ENCODE results near the gene TGFBRAP1.

TGFBRAP1 gene

DNA sequence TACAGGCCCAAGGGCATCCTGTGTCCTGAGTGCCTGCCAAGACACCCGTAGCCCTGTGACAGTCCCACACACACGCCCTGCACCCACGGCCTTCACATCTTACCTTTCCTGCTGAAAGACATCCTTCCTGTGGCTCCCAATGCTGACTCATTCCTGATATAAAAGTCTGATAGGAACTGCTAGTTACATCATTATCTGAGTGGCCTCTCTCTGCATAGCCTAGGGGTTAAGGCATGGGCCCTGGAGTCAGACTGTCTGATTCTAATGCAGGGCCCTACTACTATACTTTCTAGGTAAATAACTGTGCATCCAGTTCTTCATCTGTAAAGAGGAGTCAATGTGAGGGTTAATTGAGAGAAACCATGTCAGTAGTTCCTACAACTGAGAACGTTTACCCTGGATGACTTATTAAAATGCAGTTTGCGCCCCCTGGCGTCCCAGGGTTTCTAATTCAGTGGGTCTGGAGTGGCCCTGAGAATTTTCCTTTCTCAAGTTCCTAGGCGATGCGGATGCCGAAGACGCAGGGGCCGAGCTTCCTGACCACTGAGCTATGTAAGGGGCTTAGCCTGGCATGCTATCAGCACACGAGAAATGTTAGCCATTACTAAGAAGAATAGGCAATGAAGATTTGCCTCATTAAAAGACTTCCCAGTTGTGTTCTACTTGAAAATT, 94.0 kb downstream of the TGFBRAP1 start:
- peak; percentile 54 for DNase-seq

- DNase-seq: no peak
Observed at GRCh38 chr2:105231232-105231619, 98.3 kb downstream of the TGFBRAP1 start.

GRCh38 chr2:105224444-105224843, 105.1 kb downstream of the TGFBRAP1 start:
- no peak for DNase-seq

DNA sequence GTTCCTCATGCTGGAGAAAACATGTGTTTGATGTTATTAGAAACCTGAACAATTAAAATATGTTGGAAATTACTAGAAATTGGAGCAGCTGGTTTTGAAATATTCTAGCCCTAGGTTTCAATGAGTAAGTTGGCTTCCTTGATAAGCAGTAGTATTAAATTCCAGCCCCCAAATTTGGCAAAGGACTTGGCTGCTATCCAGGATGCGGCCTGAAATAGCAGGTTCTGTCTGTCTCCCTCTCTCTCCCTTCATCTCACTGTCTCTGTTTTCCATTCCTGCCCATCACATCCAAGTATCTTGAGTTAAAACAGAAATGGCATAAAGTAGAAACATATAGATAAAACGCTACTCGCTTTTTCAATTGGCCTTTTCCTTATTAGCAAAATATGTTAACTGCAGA, 108.9 kb downstream of the TGFBRAP1 start:
- no peak for DNase-seq

- no peak for DNase-seq
Observed at GRCh38 chr2:105215586-105216192, 113.8 kb downstream of the TGFBRAP1 start.
